Type B pancreatic cell (in vitro differentiated cells): ENCODE data around the gene VAV2. TPM values are rescaled to one million over a fixed set of nuclear protein-coding genes. Genes with fewer than 3 reads are reported as not detected.
"Not testable (repeated sequence)": the region's sequence is repeated elsewhere in the genome, so short reads cannot be mapped to it uniquely, and the experiment has no call there.

Experiments
- DNase-seq: peaks from one replicate; pipeline ENCODE4 v3.0.0; 2021; ENCODE audit warnings: mixed read lengths; ENCODE audit not compliant: unreplicated experiment; ENCODE audit errors: extremely low spot score
- H3K27ac Mint-ChIP-seq: 2 replicates; pipeline ENCODE4 v1.8.0; 2021; ENCODE audit warnings: mild to moderate bottlenecking, mixed read lengths
- H3K27me3 Mint-ChIP-seq: 2 replicates; pipeline ENCODE4 v1.8.0; 2021; ENCODE audit warnings: mixed read lengths
- H3K36me3 Mint-ChIP-seq: 2 replicates; pipeline ENCODE4 v1.8.0; 2021; ENCODE audit warnings: mixed read lengths
- H3K4me1 Mint-ChIP-seq: one replicate; pipeline ENCODE4 v1.8.0; 2021; ENCODE audit warnings: mixed read lengths; ENCODE audit not compliant: unreplicated experiment
- H3K4me3 Mint-ChIP-seq: 2 replicates; pipeline ENCODE4 v1.8.0; 2021; ENCODE audit warnings: mild to moderate bottlenecking, mixed read lengths
- H3K9me3 Mint-ChIP-seq: 2 replicates; pipeline ENCODE4 v1.8.0; 2021; ENCODE audit warnings: mixed read lengths
- CTCF ChIP-seq: fragments of 200-600 bp; sonication (generic); conservative IDR thresholded peaks from 2 replicates; pipeline ENCODE4 v1.5.0; 2021; ENCODE audit warnings: antibody characterized with exemption, mild to moderate bottlenecking
- total RNA-seq: library from RNA; stranded (reverse); gene quantifications from 2 replicates; pipeline ENCODE4 v1.2.1, GENCODE V29; 2021; ENCODE audit warnings: low replicate concordance

The VAV2 gene
- total RNA-seq, 1 donor from 2014 or later = 39.4 TPM

- Mint-ChIP-seq H3K27ac (no peak overlapping the region), H3K36me3 (peaks cover 5% of the 10 kb centered on the region), H3K4me3 (no peak overlapping the region), H3K27me3 (no peaks in the 10 kb centered on the region), H3K4me1 (peaks cover 41% of the 10 kb centered on the region), H3K9me3 (no peaks in the 10 kb centered on the region)
- TF ChIP-seq CTCF = peak; percentile 22
- no peak for DNase-seq
Observed at GRCh38 chr9:133960568-133961129, 31.5 kb downstream of the VAV2 start.

- DNase-seq = no peak
- H3K27ac Mint-ChIP-seq = no peak overlapping the region
- TF ChIP-seq CTCF = no peak
- H3K36me3 Mint-ChIP-seq = peaks cover 5% of the 10 kb centered on the region
- H3K4me3 Mint-ChIP-seq = no peak overlapping the region
- no peaks in the 10 kb centered on the region for H3K27me3 Mint-ChIP-seq
- H3K9me3 Mint-ChIP-seq = no peaks in the 10 kb centered on the region
- H3K4me1 Mint-ChIP-seq = peaks cover 41% of the 10 kb centered on the region
Observed at GRCh38 chr9:133959966-133960567, 32.1 kb downstream of the VAV2 start.

DNA sequence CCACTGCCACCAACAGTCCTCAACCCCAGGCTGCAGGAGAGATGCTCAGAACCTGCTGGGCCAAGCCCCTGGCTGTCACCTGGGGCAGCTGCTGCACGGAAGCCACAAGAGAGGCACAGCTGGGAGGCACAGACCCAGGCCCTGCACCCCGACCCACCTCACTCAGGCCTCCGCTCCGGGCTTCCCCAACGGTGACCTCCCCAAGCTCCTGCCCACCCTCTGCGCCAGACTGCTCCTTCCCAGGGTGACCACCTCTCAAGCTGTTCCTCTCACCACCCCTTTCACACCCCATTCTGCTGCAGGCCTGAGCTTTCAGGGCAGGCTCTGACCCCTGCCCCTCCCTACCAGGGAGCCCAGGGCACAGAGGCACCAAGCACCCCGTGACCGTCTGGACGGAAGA, 33.0 kb downstream of the VAV2 start:
- DNase-seq = no peak
- Mint-ChIP-seq H3K36me3 (peaks cover 5% of the 10 kb centered on the region), H3K27ac (peak overlapping the region; percentile 78), H3K4me1 (peaks cover 50% of the 10 kb centered on the region), H3K27me3 (no peaks in the 10 kb centered on the region), H3K4me3 (no peak overlapping the region), H3K9me3 (no peaks in the 10 kb centered on the region)
- no peak for TF ChIP-seq CTCF

GRCh38 chr9:133958756-133959155, 33.4 kb downstream of the VAV2 start:
- Mint-ChIP-seq H3K36me3 (peaks cover 5% of the 10 kb centered on the region), H3K4me3 (peak overlapping the region; percentile 52), H3K9me3 (no peaks in the 10 kb centered on the region), H3K4me1 (peaks cover 54% of the 10 kb centered on the region), H3K27ac (peak overlapping the region; percentile 82), H3K27me3 (no peaks in the 10 kb centered on the region)
- TF ChIP-seq CTCF = no peak
- DNase-seq = no peak

DNA sequence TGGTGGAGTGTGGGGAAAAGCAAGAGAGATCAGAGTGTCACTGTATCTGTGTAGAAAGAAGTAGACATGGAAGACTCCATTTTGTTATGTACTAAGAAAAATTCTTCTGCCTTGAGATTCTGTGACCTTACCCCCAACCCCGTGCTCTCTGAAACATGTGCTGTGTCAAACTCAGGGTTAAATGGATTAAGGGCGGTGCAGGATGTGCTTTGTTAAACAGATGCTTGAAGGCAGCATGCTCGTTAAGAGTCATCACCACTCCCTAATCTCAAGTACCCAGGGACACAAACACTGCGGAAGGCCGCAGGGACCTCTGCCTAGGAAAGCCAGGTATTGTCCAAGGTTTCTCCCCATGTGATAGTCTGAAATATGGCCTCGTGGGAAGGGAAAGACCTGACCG, 34.4 kb downstream of the VAV2 start:
- H3K4me1 Mint-ChIP-seq = peaks cover 51% of the 10 kb centered on the region
- H3K9me3 Mint-ChIP-seq, H3K36me3 Mint-ChIP-seq, H3K27me3 Mint-ChIP-seq, DNase-seq: not testable (repeated sequence)
- H3K4me3 Mint-ChIP-seq = peak overlapping the region; percentile 52
- H3K27ac Mint-ChIP-seq = peak overlapping the region; percentile 94

DNA sequence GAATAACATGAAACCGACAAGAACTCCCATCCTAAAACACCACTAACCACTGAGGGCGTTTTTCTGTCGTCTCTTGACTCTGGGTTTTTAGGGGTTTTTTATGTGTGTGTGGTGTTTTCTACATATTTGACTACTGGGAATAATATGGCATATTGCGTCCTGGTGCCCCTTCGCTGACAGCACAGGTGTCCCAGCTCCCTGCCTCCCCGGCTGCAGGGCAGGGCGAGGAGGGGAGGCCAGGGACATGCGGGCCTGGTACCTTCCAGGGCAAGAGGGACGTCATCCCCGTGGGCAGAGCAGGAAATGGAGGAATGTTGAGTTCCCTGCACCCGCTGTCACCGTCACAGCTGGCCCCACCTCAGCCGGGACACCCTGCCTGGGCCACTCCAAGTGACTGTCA, 34.8 kb downstream of the VAV2 start:
- DNase-seq = no peak
- no peak for TF ChIP-seq CTCF
- H3K36me3 Mint-ChIP-seq = no peaks in the 10 kb centered on the region

More for the DNA sequence above, 34.8 kb downstream of the VAV2 start:
- H3K4me1 Mint-ChIP-seq = peaks cover 48% of the 10 kb centered on the region
- no peaks in the 10 kb centered on the region for H3K27me3 Mint-ChIP-seq
- H3K9me3 Mint-ChIP-seq = no peaks in the 10 kb centered on the region
- peak overlapping the region; percentile 94 for H3K27ac Mint-ChIP-seq
- H3K4me3 Mint-ChIP-seq = peak overlapping the region; percentile 59
